Fibroblast of the aortic adventitia (primary cell): ENCODE data around the gene NUCB1. TPM values are rescaled to one million over a fixed set of nuclear protein-coding genes. Genes with fewer than 3 reads are reported as not detected.
A peak's percentile ranks its signal among the peaks of the same experiment; 100 is the strongest.

Source experiments
- DNase-seq: peaks from one replicate; pipeline ENCODE4 v3.0.0-alpha.2; 2010; ENCODE audit warnings: low read depth
- H3K4me3 ChIP-seq: 2 replicates; pipeline ENCODE4 v1.5.1; 2011; ENCODE audit warnings: low read depth, mild to moderate bottlenecking, control low read depth, low read length, moderate library complexity
- total RNA-seq: library from RNA; depleted of rRNA; stranded (reverse); fragments of >200 nt; gene quantifications from 2 replicates; pipeline ENCODE4 v1.2.3, GENCODE V29; 2012; ENCODE audit warnings: low replicate concordance
- TF ChIP-seq, protein P1 (sequence below): IDR thresholded peaks from 2 replicates; pipeline ENCODE4 v1.5.1; 2011; ENCODE audit warnings: mild to moderate bottlenecking, low read length, control low read depth, inconsistent platforms; ENCODE audit not compliant: insufficient read depth

NUCB1 gene
- total RNA-seq, 1 donor: 267 TPM

DNA sequence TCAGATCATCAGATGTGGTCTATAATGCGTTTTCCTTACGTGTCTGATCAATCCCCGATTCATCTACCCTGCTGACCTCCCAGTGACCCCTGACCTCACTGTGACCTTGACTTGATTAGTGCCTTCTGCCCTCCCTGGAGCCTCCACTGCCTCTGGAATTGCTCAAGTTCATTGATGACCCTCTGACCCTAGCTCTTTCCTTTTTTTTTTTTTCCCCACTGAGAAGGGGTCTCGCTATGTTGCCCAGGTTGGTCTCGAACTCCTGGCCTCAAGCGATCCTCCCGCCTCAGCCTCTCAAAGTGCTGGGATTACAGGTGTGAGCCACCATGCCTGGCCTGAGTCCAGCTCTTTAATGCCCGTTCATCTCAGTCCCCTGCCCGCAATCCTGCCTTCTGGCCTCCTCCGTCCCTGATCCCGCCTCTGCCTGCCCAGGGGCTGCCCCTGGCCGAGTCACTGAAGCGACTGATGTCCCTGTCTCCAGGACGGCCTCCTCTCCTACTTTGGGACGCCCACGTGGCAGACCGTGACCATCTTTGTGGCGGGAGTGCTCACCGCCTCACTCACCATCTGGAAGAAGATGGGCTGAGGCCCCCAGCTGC, 61.0 kb downstream of the NUCB1 start:
- TF ChIP-seq, protein P1, sequence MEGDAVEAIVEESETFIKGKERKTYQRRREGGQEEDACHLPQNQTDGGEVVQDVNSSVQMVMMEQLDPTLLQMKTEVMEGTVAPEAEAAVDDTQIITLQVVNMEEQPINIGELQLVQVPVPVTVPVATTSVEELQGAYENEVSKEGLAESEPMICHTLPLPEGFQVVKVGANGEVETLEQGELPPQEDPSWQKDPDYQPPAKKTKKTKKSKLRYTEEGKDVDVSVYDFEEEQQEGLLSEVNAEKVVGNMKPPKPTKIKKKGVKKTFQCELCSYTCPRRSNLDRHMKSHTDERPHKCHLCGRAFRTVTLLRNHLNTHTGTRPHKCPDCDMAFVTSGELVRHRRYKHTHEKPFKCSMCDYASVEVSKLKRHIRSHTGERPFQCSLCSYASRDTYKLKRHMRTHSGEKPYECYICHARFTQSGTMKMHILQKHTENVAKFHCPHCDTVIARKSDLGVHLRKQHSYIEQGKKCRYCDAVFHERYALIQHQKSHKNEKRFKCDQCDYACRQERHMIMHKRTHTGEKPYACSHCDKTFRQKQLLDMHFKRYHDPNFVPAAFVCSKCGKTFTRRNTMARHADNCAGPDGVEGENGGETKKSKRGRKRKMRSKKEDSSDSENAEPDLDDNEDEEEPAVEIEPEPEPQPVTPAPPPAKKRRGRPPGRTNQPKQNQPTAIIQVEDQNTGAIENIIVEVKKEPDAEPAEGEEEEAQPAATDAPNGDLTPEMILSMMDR: no peak
- no peak overlapping the region for H3K4me3 ChIP-seq
- DNase-seq: no peak

DNA sequence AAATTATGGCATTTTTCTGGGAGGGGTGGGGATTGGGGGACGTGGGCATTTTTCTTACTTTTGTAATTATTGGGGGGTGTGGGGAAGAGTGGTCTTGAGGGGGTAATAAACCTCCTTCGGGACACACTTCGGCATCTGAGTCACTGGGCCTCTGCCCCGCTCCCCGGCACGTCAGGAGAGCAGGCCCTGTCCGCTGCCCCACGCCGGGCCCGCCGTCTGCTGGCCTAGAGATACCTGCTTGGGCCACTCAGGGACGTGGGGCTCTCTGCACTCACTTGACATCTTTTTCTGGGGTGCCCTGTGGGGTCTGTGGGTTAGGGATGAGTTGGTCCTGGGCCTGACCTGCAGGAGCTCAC, 61.5 kb downstream of the NUCB1 start:
- TF ChIP-seq, protein P1: no peak
- DNase-seq: no peak
- no peak overlapping the region for H3K4me3 ChIP-seq

DNA sequence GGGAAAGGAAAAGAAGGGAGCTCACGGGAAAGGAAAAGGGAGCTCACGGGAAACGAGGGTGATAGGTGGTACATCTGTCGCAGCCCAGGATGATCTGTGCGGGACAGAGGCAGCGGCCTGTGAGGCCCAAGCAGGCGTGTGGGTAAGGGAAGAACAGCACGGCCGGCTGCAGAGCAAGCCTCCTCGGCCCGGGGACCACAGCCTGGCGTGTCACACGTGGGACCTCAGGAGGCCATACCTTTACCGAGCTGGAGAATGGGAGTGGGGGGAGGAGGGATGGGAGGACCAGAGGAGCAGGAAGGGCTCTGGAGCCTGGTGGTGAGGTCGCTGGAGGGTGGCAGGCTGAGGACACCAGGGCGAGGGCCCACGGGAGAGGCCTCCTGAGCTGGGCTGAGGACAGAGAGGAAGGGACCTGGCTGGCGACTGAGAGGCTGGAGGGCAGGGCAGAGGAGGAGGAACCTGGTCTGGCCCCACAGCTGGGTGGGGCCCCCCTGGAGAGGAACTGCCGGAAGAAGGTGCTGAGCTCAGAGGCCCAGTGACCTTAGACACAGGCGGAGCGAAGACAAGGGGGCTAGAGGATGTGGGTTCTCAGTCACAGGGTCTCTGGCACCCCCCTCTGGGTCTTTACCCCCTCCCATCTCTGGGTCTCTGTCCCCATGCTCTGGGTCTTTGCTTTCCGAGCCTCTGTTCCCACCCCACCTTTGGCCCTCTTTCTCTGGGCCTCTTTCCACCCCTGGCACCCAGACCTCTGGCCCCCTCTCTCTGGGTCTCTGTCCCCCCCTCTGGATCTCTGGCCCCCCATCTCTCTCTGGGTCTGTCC, 62.1 kb downstream of the NUCB1 start:
- no peak for DNase-seq
- TF ChIP-seq, protein P1: no peak
- no peak overlapping the region for H3K4me3 ChIP-seq

DNA sequence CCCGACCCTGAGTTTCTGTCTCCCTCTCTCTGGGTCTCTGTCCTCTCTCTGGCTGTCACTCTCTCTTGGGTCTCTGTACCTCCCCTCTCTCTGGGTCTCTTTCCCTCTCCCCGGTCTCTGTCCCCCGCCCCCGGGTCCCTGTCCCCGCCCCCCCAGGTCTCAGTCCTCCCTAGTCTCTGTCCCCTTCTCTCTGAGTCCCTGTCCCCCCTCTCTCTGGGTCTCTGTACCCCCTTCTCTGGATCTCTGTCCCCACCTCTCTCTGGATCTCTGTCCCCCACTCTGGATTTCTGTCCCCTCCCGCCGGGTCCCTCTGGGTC, 62.7 kb downstream of the NUCB1 start:
- no peak overlapping the region for H3K4me3 ChIP-seq
- no peak for DNase-seq
- TF ChIP-seq, protein P1: no peak

DNA sequence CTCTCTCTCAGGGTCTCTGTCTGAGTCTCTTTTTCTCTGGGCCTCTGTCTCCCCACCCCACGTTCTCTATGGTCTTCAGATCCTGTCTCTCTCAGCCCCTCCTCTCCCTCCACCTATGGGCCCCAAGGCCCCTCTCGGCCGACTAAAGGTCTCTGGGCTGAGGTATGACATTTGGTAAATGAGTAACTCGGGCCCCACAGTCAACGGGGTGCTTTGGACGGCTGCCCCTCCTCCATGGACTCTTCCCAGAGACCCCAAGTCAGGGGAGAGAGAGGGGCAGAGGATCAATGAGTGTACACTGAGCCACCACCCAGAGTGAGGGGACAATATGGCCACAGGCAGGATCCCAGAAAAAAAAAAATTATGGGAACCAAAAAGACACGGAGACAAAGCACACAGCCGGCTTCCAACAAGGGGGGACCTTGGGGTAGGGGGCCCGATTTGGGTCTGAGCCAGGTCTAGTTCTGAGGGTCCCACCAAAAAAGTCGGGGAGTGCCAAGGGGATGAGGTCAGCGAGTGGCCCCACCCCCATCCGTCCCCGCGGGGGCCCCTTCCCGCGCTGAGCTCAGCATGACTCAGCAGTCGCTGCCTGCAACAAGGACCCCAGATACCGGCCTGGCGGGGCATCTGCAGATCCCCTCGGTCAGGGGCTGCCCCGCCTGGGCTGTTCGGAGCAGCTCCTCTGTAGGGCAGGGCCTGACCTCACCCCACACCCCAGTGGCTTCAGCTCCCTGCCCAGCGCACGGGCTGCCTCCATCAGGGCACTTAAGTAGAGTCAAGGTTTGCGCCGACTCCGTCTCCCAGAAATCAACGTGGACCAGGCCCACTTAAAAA, 63.5 kb downstream of the NUCB1 start:
- TF ChIP-seq, protein P1: no peak
- peak; percentile 73 for DNase-seq
- peak overlapping the region; percentile 64 for H3K4me3 ChIP-seq

DNA sequence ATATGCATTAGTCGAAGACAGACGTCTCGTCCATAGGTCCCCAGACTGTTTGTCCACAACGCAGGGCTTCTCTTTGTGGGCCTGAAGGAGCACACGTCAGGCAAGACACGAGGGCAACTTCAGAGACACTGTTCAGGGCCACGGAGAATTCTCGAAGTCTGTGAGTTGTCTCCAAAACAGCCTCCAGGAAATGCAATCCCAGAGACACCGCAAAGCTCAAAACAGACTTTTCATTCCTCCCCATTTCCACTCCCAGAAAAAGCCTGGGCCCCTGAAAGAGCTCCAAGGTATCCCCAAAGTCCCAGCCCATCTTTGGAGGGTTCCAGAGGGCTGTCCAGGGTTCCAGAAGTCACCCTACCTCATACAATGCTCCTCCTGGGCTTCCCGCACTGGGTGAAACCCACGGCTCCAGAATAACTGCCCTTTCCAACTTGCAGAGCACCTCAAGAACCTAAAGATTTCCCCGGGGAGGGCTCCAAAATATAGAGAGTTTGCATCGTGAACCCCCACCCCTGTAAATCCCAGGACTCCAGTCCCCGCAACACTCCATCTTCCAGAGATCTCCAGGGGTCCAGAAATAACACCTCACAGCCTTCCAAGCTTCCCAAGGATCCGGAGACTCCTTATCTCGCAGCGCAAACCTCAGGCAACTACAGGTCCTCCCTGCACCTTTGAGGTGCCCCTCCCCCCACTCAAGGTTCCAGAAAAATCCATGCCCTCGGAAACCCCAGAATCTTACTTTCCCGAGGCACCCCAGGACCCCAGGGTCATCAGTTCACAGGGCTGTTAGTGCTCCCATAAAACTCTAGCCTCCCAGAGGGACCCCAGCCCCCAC, 64.3 kb downstream of the NUCB1 start:
- H3K4me3 ChIP-seq: peak overlapping the region; percentile 64
- peak; percentile 72 for DNase-seq
- TF ChIP-seq, protein P1: no peak
